Stomach (tissue), 4 donors: ENCODE measurements around the gene LCLAT1.

Experiments
- CTCF ChIP-seq, 7 experiments: fragments of 450-650 bp in 4 of 7; fragments of 200-600 bp in 3 of 7; sonication (generic) in 3 of 7; IDR thresholded peaks; one replicate each; pipeline ENCODE4 v1.5.1; 2016 to 2019; ENCODE audit warnings: antibody characterized with exemption in 7 of 7, control low read depth in 2 of 7, mild to moderate bottlenecking in 1 of 7
- EP300 ChIP-seq: sonication (generic); formaldehyde crosslinking; IDR thresholded peaks from one replicate; pipeline ENCODE4 v1.6.1; 2017; ENCODE audit warnings: antibody characterized with exemption
- POLR2A ChIP-seq, 4 donors: fragments of 450-650 bp; IDR thresholded peaks; one replicate each; pipeline ENCODE4 v1.6.1; 2016; ENCODE audit warnings: antibody characterized with exemption in 4 of 4, control low read depth in 2 of 4, mild to moderate bottlenecking in 1 of 4, moderate library complexity in 1 of 4

- TF ChIP-seq CTCF (IDR thresholded peaks at IDR 0.05) (no peak), POLR2A (IDR thresholded peaks at IDR 0.05) (no peak), EP300 (no peak)
Measured at GRCh38 chr2:30691948-30692828, 245.1 kb downstream of the LCLAT1 start.
